Endothelial cell of umbilical vein (primary cell): ENCODE measurements around the gene SLIT2. TPM values are rescaled to one million over a fixed set of nuclear protein-coding genes. Genes with fewer than 3 reads are reported as not detected.

Experiments used
- BruUV-seq: library from RNA; stranded (reverse); fragments of 400-500 nt; replicated peaks from 2 replicates; lab custom pipeline; 2021; lab: Mats Ljungman, UMichigan
- CTCF ChIA-PET: fragments of 300-600, 350-600 bp; sonication (Branson Sonifier 250); formaldehyde crosslinking; loops from one replicate; lab custom pipeline; 2021; ENCODE audit warnings: antibody characterized with exemption, inconsistent platforms; lab: Charles Lee
- POLR2A ChIA-PET: fragments of 300-600, 350-600 bp; sonication (Branson Sonifier 250); formaldehyde crosslinking; loops from one replicate; lab custom pipeline; 2021; ENCODE audit warnings: antibody characterized with exemption, inconsistent platforms; lab: Charles Lee
- DNase-seq: peaks from one replicate; pipeline ENCODE4 v3.0.0-alpha.2; 2011; ENCODE audit warnings: low read depth, low spot score
- FAIRE-seq: peaks from 2 replicates; lab custom pipeline; 2011; peaks lifted over from hg19 to GRCh38; lab: Jason Lieb, UNC
- H2AFZ ChIP-seq: 2 replicates; pipeline ENCODE4 v1.6.0; 2012; ENCODE audit warnings: low read depth, low read length, control low read depth, inconsistent platforms
- H3K27ac ChIP-seq: 2 replicates; pipeline ENCODE4 v1.5.1; 2011; ENCODE audit warnings: low read depth, mild to moderate bottlenecking, control low read depth, low read length, moderate library complexity; ENCODE audit not compliant: insufficient read depth
- H3K27me3 ChIP-seq, 2 experiments: 2 replicates each; pipeline versions ENCODE4 v1.6.0 to v1.6.1; 2011; ENCODE audit warnings: low read length in 2 of 2, mixed read lengths in 1 of 2; ENCODE audit not compliant: control insufficient read depth in 2 of 2, insufficient read depth in 2 of 2
- H3K36me3 ChIP-seq, 2 experiments: 2 replicates in 1 of 2; 3 replicates in 1 of 2; pipeline ENCODE4 v1.5.1; 2011; ENCODE audit warnings: low read length in 2 of 2, mild to moderate bottlenecking in 1 of 2, moderate library complexity in 1 of 2; ENCODE audit not compliant: control insufficient read depth in 2 of 2, insufficient read depth in 2 of 2; ENCODE audit errors: extremely low read depth in 1 of 2
- H3K4me1 ChIP-seq: 3 replicates; pipeline ENCODE4 v1.5.1; 2011; ENCODE audit warnings: mild to moderate bottlenecking, low read length; ENCODE audit not compliant: control insufficient read depth, insufficient read depth; ENCODE audit errors: extremely low read depth
- H3K4me2 ChIP-seq: 2 replicates; pipeline ENCODE4 v1.6.1; 2011; ENCODE audit warnings: low read length, control low read depth, mixed read lengths; ENCODE audit not compliant: insufficient read depth
- H3K4me3 ChIP-seq, 3 experiments: fragments of 200-600 bp in 1 of 3; sonication (generic), shearing (Covaris generic) in 1 of 3; replicated peaks in 1 of 3; 2 replicates each; pipeline ENCODE4 v1.5.1; 2011 to 2016; ENCODE audit warnings: control low read depth in 3 of 3, low read length in 3 of 3, mild to moderate bottlenecking in 2 of 3, inconsistent platforms in 1 of 3, low read depth in 1 of 3, moderate library complexity in 1 of 3; ENCODE audit not compliant: insufficient read depth in 1 of 3
- H3K79me2 ChIP-seq: 2 replicates; pipeline ENCODE4 v1.6.0; 2012; ENCODE audit warnings: low read length, inconsistent platforms; ENCODE audit not compliant: control insufficient read depth, insufficient read depth
- H3K9ac ChIP-seq: replicated peaks from 2 replicates; pipeline ENCODE3; 2011; ENCODE audit warnings: low read length, control low read depth; ENCODE audit not compliant: insufficient read depth; ENCODE audit errors: extremely low read depth
- H3K9me1 ChIP-seq: replicated peaks from 3 replicates; pipeline ENCODE4 v1.6.0; 2011; ENCODE audit warnings: mild to moderate bottlenecking, low read length; ENCODE audit not compliant: control insufficient read depth, insufficient read depth; ENCODE audit errors: extremely low read depth
- H3K9me3 ChIP-seq: replicated peaks from 2 replicates; pipeline ENCODE4 v1.5.1; 2012; ENCODE audit warnings: low read length, inconsistent platforms; ENCODE audit not compliant: control insufficient read depth, insufficient read depth
- H4K20me1 ChIP-seq: replicated peaks from 2 replicates; pipeline ENCODE3; 2011; ENCODE audit warnings: mild to moderate bottlenecking, low read length; ENCODE audit not compliant: control insufficient read depth, insufficient read depth; ENCODE audit errors: extremely low read depth
- CTCF ChIP-seq, 2 donors: IDR thresholded peaks; 1 replicate in 1 of 2; 2 replicates in 1 of 2; pipeline ENCODE4 v1.5.1; 2011; ENCODE audit warnings: low read length in 2 of 2, mild to moderate bottlenecking in 2 of 2, moderate library complexity in 2 of 2, control low read depth in 1 of 2, inconsistent platforms in 1 of 2, low read depth in 1 of 2; ENCODE audit not compliant: insufficient read depth in 1 of 2; ENCODE audit errors: extremely low read depth in 1 of 2
- EZH2 ChIP-seq: IDR thresholded peaks from 2 replicates; pipeline ENCODE4 v1.6.1; 2012; ENCODE audit warnings: borderline replicate concordance, low read depth, mild to moderate bottlenecking, moderate library complexity, low read length, inconsistent platforms; ENCODE audit not compliant: severe bottlenecking
- FOS ChIP-seq: IDR thresholded peaks from 2 replicates; pipeline ENCODE4 v1.6.1; 2011; ENCODE audit warnings: mild to moderate bottlenecking, low read length, moderate library complexity, borderline replicate concordance; ENCODE audit not compliant: insufficient read depth
- GATA2 ChIP-seq: IDR thresholded peaks from 2 replicates; pipeline ENCODE4 v1.7.0; 2011; ENCODE audit warnings: low read depth, mild to moderate bottlenecking, moderate library complexity, mixed read lengths, low read length; ENCODE audit not compliant: insufficient read length, insufficient read depth
- JUN ChIP-seq: IDR thresholded peaks from 2 replicates; pipeline ENCODE4 v1.6.1; 2011; ENCODE audit warnings: borderline replicate concordance, low read depth; ENCODE audit not compliant: insufficient read length, insufficient read depth
- MAX ChIP-seq: IDR thresholded peaks from 2 replicates; pipeline ENCODE4 v1.6.1; 2011; ENCODE audit not compliant: insufficient read depth, insufficient read length
- MYC ChIP-seq: IDR thresholded peaks from one replicate; pipeline ENCODE4 v1.6.1; 2011; ENCODE audit warnings: mild to moderate bottlenecking, low read depth, low read length
- POLR2A ChIP-seq: IDR thresholded peaks from 2 replicates; pipeline ENCODE4 v1.6.1; 2012; ENCODE audit warnings: low read depth, mild to moderate bottlenecking, control low read depth, low read length
- POLR2AphosphoS5 ChIP-seq: IDR thresholded peaks from 2 replicates; pipeline ENCODE4 v1.6.1; 2012; ENCODE audit warnings: low read depth, mild to moderate bottlenecking, control low read depth, low read length, moderate library complexity; ENCODE audit not compliant: insufficient read depth
- dilution Hi-C: fragments of 300-500 bp; cut with MboI; formaldehyde crosslinking; loops from one replicate; pipeline ENCODE4 v1.15.0; 2019; ENCODE audit warnings: low sequenced_read_pairs; ENCODE audit not compliant: extremely low pct_ligation_motif_present
- intact Hi-C: fragments of 100-400 bp; cut with micrococcal nuclease; formaldehyde crosslinking; loops from one replicate; pipeline ENCODE4 v1.10.0; 2022
- polyA plus RNA-seq, 4 experiments: library from polyadenylated mRNA; depleted of rRNA in 3 of 4; stranded (reverse) in 3 of 4; unstranded in 1 of 4; fragments of >200 nt; gene quantifications; 2 replicates each; pipeline versions ENCODE4 v1.2.1 to v1.2.3, GENCODE V29; 2011 to 2012; ENCODE audit warnings: missing spikeins in 1 of 4
- total RNA-seq: library from RNA; stranded (reverse); gene quantifications from 2 replicates; pipeline ENCODE4 v1.2.3, GENCODE V29; 2021

Gene SLIT2
- total and polyA plus RNA-seq, 2 donors (not counting 3 experiments of a cell fraction or from before 2014, with no cell fraction given): 9.3 to 22.2 TPM

- Histone ChIP-seq H2AFZ (no peak overlapping the region), H3K9me1 (no peaks in the 10 kb centered on the region), H3K36me3 (no peaks in the 10 kb centered on the region), H3K4me3 (no peak overlapping the region), H3K4me2 (no peak overlapping the region), H3K4me1 (no peaks in the 10 kb centered on the region), H3K27ac (no peak overlapping the region), H3K27me3 (no peaks in the 10 kb centered on the region), H4K20me1 (no peaks in the 10 kb centered on the region), H3K79me2 (no peaks in the 10 kb centered on the region), H3K9me3 (no peaks in the 10 kb centered on the region), H3K9ac (no peak overlapping the region)
- BruUV-seq: no TSS peak
- intact Hi-C loops (no loop called here), dilution Hi-C loops (no loop called here)
- FAIRE-seq (no peak), DNase-seq (no peak)
- ChIA-PET CTCF (interaction anchor here (1.4 to 1.6 kb wide), 2 partner anchors 14 to 21 kb away, joined by 4 to 5 read pairs; no protein-coding TSS in a partner anchor), POLR2A (interaction anchor here (0.7 to 1.0 kb wide), 2 partner anchors 14 to 72 kb away, joined by 3 to 6 read pairs; partner anchors contain the start of gene SLIT2)
- TF ChIP-seq EZH2 (no peak), GATA2 (no peak), MYC (no peak), POLR2AphosphoS5 (no peak), CTCF (IDR thresholded peaks at IDR 0.05; ENCODE audit: extremely low read depth in 1 of 2, insufficient read depth in 1 of 2, low read depth in 1 of 2, low read length in 2 of 2) (no peak), MAX (no peak), JUN (no peak), POLR2A (no peak), FOS (no peak)
Measured at GRCh38 chr4:20265726-20266125, 14.0 kb downstream of the SLIT2 start.
